DOHH2 (cell line): ENCODE data around the gene PHF2.

Experiments used
- CTCF ChIP-seq: fragments of 200-600 bp; sonication (generic); IDR thresholded peaks from one replicate; pipeline ENCODE4 v1.5.1; 2014; ENCODE audit warnings: antibody characterized with exemption, mild to moderate bottlenecking, low read depth, low read length; ENCODE audit not compliant: poor library complexity, severe bottlenecking
- EZH2phosphoT487 ChIP-seq: fragments of 200-600 bp; sonication (generic); IDR thresholded peaks from 2 replicates; pipeline ENCODE4 v1.6.1; 2017; ENCODE audit warnings: borderline replicate concordance, mild to moderate bottlenecking, antibody characterized with exemption, low read length, moderate library complexity, mixed read lengths

- TF ChIP-seq CTCF: no peak
- no peak for TF ChIP-seq EZH2phosphoT487
Measured at GRCh38 chr9:93595861-93596365, 19.5 kb downstream of the PHF2 start.
